NCI-H128 (cell line): ENCODE data around the gene TMEM144.

Source experiments
- DNase-seq: peaks from one replicate; lab custom pipeline; 2025; ENCODE audit not compliant: unreplicated experiment; lab: John Stamatoyannopoulos, UW

Gene TMEM144

DNA sequence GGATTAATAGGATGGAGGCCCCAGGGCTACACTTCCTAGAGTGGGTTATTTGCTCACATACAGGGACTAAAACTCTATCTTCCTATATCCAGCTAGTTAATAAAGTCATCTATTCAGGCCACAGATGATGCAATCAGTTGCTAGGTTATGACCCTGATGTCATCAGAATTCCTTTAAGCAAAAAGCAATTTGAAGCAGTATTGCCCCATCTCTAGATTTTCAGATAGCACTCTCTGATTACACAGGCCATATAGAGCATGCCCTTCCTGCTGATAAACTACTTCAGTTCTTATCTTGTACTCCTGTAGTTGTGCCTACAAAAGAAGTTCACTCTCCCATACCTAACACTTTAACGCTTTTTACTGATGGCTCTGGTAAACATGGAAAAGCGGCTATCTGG lies 84.8 kb downstream of the TMEM144 start:
- DNase-seq, result no peak

DNA sequence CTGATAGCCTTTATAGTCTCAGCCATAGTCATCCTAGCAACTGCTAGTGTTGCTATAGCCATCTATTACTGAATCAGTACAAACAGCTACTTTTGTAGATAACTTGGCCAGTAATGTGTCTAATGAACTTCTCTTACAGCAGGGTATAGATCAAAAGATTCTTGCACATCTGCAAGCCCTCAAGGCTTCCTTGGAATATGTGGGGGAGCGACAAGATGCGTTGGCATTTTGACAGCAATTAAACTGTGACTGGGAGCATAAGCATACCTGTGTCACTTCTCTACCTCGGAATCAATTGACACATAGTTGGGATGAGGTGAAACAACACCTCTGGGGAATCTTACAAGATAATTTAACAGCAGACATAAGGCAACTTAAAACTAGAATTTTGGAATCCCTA lies 87.6 kb downstream of the TMEM144 start:
- DNase-seq, result no peak

DNA sequence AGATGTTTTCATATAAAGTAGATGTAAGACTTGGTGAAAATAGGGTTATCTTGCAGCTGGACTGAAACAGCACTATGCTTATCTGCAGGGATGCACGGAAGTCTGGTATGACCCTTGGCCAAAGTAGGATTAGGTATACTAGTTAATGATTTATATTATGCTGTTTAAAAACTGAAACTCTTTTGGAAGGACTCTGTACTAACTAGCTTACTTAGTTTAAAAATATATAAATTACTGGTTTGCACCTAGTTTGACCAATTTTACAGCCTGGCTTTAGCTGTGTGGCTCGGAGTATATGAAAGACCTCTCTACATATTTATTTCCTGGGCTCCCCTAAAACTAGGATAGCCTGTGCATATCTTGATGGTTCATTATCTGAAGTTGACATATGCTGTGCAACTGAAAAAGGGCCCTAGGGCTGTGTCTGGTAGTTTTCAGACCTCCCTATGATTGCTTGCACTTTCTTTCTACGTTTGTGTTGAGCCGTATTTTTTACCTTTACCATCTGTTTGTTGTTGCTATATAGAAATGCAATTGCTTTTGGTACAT lies 89.2 kb downstream of the TMEM144 start:
- no peak for DNase-seq

DNA sequence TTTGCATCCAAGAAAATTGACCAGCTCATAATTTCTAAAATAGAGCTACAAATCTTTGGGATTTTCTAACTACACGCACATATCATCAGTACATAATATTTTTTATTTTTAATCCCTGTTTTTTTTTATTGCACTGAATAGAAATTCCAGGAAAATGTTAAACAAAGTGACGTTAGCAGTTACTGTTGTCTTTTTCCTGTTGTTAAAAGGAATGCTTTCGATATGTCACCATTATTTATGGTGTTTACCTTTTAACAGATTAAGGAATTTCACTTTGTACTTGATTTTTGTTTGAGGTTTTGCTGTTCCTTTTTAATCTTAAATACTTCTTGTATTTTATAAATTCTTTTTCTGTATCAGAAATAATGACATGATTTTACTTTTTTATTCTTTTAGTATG lies 89.7 kb downstream of the TMEM144 start:
- no peak for DNase-seq

DNA sequence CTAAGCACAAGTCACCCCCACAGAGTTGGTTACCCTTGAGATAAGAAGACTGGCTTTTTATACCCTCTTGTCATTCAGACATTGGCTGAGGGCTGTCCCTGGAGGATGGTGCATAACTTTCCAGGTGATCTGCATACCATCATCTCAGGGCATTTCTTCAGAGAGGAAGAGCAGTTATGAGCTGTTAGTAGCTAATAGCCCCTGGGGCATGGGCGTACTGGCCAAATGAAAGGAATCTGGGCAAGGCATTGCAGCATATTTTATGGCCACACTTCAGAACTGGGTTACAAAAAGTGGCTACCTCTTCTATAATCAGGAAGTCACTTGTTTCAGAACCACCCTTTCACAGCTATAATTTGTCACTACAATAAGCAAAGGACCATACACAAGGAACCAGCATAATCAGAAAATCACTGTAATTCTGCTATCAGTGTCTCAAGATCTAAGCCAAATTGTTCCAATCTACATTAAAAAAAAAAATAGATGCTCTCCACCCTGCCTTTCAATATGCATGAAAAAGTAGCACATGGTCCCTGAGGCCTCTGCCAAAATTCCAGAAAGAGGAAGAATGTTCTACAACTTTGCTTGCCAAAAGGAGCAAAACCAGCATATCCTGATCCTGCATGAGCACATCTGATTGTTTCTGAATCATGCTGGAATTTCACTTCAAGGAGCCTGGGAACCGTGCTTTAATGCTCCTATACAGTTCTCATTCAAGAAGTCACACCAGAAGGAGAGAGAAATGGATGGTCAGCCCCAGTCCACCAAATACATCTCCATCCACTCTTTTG lies 92.0 kb downstream of the TMEM144 start:
- DNase-seq, result no peak

DNA sequence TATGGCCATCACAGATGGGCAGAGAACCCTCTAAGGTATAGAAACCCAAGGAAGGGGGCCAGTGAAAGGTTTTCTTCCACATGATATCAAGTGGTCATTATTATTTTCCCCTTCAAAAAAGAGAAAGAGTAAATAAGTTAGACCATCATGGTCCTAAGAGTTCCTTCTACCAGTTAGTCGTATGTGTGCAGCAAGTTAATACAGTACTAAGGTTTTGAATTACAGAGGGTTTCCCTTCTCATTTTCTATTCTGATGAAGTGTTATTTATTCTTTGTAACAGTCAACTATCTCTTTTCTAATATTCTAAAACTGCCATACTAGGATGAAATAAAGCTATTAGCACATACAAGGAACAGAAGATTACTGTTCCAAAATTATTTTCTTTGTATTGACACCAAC lies 94.4 kb downstream of the TMEM144 start:
- DNase-seq, result no peak
